Measurements from ENCODE around the gene CCDC197.

Gene CCDC197

DNA sequence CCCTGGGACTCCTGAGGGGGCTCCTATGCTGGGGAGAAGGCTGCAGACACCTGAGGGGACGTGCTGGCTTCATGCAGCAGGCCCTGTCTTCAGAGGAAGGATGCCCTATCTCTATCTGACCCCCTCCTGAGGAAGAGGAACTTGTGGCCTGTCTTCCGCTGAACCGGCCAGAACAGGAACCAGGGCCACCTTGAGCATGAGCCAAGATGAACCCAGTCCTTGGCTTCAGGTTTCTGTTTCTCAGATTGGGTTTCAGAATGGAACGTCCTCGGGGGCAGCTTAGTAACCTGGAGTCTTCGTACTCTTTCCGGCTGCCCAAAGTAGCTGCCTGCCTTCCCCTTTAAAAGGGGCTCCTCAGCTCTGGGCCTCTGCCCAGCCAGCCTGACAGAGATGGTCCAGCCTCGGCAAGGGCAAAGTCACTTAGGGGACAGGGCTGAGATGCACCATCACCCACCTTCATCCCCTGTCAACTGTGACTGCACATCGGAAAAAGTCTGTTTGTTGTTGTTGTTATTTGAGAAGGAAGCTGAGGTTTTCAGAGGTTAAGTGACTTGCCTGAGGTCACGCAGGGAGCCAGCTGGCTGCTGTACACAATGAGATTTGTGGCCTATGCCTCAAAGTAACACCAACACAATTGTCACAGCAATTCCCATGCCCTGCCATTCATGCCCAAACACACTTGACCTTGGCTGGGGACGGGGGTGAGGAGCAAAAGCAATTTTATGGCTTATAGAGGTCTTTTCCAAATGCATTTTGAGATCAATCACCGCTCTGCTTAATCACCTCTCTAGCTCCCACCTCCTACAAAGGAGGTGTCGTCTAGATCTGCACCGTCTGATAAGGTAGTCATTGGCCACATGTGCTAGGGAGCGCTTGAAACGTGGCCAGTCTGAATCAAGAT is 34.1 kb upstream of the CCDC197 start:
- DNase-seq, result no peak

DNA sequence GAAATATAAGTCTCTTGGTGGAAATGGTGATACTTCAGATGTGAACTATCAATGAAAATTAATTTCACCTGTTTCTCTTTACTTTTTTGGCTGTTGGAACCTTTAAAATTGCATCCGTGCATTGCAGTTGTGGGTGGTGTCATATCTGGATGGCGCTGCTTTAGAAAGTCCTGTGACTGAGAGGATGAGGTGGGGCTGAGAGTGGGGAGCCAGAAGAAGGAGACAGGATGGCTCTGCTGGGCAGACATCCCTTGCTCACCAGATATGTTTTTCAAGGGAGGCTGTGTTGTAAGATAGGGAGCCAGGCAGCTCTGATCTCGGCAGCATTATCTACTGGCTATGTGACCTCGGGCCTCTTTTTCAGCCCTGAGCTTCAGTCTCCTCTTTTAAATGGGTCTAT is 33.4 kb upstream of the CCDC197 start:
- DNase-seq, result no peak

DNA sequence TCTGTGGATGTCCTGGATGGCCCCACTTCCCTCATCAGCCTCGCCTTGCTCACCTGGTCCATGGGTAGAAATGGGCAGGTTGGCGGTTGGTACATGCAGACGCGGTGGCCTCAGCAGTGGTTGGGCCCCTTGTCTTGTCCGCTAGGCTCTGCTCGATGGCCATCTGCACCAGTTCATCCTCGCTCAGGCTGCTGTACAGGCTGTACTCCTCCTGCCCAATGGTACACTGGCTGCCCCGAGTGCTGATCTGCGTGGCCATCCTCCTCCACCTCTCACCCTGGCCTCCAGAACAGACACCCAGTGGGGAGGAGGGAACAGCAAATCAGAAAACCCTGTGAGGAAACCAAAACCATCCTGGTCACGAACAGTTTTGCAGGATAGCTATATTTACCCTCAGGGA is 32.8 kb upstream of the CCDC197 start:
- DNase-seq, result no peak

DNA sequence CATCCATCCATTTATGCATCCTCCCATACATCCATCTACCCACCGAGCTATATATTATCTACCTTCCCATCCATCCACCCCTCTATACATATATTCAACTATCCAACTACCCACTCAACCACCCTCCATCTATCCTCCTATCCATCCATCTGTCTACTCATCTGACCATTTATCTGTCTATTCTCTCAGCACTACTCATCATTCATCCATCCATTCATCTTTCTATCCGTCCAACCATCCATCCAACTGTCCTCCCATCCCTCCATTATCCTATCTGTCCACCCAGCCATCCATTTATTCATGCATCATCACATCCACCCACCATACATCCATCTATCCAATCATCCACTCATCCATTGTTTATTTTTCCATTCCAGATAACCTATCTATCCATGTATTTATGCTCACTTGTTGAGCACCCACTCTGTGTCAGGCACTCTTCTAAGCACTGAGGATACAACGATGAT is 32.2 kb upstream of the CCDC197 start:
- no peak for DNase-seq

DNA sequence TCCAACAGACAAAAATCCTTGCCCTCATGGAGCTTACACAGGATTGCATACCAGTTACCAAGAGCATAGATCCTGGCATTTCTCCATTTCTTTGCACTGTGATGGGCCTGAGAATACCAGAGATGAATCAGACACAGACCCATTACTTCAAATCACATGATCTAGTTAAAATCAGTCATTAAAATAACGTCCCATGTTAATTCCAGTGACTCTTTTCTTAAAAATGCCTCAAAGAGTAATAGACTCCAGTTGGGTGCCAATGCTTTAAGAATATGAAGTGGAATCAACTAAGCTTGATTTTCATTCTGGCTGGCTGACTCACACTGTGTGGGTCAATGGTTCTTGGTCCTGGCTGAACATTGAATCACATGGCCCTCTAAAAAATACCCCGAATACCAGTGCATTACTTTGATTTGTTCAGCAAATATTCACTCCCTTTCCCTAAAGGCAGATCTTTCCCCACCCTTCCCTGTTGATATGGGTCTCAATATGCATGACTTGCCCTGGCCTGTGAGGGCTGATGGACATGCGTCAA is 31.7 kb upstream of the CCDC197 start:
- DNase-seq, result no peak

DNA sequence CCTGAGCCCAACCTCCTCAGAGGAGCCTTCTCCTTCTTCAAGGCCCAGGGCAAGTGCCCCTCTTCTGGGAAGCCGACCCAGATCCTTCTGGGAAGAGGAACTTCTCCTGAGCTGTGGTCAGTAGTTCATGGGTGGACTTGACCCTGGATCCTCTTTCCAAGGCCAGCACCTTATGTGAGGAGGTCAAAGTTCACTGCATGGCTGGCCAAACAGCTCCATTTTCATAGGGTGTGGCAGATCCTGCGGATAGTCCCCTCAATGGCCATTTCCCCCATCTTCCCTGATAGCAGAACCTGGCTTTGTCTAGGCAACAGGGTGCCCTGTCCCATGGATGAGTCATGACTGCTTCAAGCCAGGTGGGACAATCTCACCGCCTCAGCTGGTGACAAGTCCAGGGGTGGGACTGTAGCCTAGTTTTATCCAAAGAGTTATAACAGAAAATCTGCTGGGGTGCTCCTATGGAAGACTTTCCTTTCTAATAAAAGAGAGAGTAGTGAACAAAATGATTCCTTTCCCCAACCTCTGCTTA is 31.1 kb upstream of the CCDC197 start:
- no peak for DNase-seq

DNA sequence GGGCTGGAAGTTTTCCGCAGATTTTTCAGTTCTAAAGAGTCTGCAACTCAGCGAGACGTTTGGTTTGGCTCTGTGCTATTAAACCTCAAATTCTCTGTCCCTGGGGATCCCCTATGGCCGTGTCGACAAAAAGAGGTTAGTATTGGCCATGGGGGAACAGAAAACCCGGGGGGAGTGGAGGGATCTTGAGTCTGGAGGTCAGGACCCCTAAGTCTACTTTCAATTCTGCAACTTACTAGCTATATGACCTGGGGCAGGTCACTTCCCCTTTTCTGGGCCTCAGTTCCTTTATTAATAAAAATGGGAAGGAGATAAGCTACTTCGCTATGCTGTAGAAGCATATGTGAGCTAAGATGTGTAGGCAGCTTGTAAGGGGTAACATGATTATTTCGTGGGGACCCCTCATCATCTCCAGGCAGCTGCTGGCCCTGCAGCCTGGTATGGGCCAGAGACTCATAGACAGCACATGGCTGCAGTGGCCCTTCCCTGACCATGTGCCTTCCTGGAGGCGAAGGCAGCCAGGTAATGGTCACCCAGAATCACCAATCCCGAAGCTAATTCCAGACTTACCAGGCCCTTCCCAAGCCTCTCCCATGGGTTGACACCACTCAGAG is 29.4 kb upstream of the CCDC197 start:
- no peak for DNase-seq

DNA sequence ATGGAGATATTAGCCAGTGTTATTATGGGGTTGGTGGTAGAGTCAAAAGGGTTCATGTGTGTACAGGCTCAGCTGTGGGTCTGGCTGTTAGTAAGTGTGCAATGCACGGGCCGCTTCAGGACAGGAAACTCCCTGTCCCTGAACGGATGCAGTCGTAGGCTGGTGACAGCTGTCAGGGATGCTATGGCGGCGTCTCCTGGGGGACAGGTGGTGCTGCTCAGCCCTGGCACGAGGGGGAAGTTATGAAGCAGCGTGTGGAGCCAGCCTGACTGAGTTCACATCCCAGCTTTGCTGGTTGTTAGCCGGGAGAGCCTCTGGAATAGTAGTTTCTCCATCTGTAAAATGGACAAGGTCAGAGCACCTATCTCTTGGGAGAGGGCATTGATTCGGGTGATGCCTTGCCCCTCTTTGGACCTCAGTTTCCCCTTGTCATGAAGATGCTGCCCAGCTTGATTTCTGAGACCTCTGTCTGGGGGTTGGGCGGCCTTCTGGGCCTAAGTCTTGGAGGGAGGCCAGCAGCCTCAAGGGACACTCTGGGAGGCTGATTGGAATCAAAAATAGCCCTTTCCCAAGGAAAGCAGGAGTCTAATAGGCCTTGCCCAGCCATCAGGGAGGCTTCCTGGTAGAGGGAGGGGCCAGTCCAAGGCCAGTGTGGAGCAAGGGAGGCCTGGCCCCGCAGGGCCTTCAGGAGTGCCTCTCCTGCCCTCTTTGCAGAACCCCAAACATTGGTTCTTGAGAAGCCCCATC is 27.8 kb upstream of the CCDC197 start:
- peak; percentile 90 for DNase-seq

DNA sequence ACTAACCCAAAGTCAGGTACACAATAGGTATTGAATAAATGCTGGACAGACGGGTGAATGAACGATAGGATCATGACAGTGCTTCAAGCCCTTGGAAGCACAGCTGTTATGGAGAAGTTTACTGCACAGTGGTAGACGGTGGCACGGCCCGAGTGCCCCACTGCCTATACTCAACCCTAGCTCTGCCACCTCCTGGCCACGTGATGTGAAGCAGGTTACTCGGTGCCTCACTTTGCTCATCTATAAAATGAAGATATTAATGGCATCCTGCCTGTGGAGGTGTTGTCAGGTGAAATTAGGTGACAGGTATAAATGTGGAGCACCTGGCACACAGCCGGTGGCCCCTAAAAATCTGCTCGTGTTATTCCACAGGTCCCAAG is 26.5 kb upstream of the CCDC197 start:
- peak; percentile 81 for DNase-seq

DNA sequence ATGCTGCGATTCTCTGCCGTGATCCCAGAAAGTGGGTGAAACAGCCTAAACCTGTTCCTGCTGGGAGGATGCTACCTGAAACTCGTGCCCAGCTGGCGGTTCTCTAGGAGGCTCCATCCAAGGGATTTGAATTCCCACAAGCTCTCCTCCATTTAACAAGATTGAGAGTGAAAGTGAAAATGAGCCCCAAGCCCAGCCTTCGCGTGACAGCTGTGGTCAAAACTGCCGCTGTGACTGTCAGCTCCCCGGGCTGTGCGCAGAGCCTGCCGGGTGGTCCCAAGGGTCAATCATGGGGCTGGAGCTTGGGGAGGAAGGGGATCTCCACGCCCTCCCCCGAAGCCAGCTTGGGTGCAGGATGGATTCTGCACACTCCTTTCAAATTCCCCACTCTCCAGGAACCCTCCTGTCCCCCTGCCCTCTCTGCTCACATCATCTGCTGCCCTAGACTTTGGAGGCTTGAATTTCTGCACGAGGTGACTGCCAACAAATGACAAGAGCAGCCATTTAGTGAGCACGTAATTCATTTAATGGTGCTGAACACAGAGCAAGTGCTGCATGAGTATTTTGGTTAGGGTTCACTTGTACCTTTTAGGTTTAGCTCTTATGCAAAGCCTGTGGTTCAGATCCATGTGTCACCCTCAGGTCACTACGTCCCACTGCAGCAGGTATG is 26.0 kb upstream of the CCDC197 start:
- peak; percentile 42 for DNase-seq

DNA sequence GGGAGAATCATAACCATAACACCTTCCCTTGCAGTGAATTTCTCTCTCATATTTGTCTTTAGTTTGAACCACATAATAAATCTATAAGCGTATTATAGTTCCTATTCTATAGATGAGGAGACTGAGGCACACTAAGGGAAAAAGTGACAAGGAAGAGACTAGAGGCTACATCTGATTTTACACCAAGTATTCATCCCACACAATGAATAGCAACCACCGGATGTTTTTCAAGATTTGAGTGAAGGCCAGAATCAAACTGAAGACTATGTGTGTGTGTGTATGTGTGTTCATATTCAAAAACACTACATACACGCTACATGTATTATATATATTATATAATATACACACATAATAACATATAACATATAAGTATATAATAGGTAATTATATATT is 25.5 kb upstream of the CCDC197 start:
- DNase-seq, result no peak

DNA sequence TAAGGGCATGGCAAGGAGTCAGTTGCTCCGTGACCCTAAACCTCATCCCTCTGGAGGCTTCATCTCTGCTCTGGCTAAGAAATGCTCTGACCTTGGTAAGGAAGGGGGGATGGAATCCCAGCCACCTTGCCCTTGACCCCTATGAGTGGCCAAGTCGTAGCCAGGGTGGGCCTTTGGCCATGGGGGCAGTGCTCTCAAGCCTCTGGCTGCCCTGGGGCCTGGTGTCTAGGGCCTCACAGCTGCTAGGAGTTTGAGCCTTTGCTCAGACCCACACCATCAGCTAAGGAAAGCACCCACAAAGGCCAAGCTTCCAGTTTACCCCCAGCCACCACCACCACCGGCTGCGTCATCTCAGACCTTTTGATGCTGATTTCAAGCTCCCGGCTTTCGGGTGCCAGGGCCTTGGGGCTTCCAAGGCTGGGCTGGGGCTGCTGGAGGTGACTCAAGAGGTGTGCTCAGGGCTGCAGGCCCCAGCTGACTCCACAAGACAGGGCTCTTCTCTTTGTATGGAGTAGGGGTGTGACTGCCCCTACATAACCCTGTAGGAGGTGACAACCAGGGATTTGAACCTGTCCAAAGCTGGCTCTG is 24.4 kb upstream of the CCDC197 start:
- DNase-seq, result no peak

DNA sequence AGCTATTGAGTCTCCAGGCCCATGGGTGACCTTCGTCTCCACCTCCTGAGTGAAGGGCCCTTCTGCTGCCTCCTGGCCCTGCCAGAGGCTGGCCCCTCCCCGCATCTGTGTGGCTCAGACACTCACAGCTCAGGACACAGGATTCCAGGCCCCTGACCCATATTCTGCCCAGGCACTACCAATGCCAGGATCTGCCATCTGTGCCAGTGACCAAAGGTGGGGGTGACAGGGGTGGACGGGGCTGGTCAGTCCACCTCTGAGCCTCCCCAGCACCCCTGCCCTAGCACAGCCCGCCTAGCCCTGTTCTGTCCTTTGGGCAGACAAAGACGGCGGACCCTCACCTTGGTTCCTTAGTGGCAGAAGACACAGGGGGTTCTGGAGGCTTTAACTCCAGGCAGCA is 23.5 kb upstream of the CCDC197 start:
- no peak for DNase-seq

DNA sequence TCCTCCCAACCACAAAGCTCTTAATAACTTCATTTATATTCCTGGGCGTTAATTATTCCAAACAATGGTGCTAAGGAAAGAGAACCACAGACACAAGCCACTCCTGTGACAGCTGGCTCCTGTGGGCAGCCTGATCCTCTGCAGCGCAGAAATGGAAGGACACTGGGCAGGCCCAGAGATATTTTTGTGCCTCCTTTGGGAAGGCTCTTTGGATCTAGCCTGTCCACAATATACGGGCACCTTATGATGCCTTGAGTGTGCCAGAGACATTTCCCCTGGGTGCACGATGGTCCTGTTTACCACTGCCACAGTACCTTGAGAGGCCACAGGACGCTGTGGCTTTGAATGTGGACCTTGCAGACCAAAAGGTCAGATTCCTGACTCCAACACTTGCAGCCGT is 22.8 kb upstream of the CCDC197 start:
- no peak for DNase-seq

DNA sequence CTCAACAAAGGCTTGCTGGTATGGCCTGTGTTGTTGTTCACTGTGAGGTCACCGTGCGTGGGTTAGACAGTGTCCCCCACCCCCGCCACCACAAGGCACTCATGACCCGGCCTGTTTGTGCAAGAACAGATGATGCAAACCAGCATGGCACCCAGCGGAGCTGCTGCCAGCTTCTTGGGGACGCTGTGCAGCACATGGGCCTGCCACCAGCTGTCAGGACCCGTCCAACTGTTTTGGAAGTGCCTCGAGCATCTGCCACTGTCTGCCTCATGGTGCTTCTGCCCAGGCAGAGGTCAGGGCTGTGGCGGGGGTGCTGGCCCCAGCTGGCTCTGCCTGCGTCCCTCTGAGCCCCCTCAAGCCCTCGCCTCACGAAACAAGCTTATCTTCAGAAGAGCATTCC is 22.3 kb upstream of the CCDC197 start:
- DNase-seq, result peak; percentile 95

DNA sequence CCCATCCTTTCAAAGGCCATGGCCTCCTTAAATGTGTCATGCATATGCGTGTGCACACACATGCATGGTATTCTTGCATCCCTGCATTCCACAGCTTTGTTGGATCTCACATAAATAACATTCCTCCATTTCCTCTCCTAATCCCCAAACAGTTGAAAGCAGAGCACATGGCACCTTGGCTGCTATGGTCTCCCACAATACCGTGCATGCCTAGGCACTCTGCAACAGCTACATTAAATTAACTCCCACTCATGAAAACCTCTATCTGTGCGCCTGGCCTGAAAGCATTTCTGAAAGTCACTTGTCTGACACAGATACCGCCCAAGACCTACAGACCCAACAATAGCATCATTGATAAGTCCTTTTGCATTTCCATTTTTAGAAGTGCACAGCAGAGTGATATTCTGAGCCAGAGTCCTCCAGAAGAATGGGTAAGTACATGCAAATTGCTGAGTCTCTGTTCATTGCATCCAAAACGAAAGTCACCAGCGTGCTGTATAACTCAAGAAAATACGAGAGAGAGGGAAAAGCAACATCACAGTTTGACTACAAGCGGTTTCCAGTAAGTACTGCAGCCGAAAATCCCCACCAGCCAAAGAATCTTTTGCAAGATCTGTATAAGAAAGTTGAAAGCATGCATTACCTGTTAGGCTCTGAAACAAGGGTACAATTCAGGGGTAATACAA is 21.2 kb upstream of the CCDC197 start:
- no peak for DNase-seq

DNA sequence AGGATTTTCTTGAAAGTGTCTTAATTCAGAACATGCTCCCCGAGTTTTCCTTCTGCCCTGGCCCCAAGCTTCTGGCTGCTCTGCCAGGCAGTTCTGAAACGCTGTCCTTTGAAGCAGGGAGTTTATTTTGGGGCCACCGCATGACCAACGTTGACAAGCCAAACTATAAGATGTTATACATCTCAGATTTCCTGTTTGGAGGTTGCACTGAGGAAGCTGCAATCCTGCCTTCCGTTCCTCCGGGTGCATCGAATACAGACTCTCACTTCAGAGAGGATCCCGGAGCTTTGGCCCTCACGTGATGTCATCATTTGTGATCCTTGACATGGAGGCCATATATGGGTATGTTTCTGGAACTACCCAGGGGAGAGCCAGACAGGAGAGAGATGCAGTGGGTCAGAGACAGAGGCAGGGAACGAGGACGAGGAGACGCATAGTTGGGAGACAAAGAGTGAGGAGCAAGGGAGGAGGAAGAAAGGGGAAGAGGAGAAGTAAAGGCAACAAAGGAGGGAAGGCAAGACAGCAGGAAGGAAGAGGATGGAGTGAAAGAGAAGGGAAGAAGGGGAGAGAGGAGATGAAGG is 20.5 kb upstream of the CCDC197 start, which contains the start of gene ASB2:
ASB2 (minus strand) TSS at position 94 of the 581 bp plus-strand sequence. CDS start 12,031 bp downstream, outside the sequence.
- no peak for DNase-seq

DNA sequence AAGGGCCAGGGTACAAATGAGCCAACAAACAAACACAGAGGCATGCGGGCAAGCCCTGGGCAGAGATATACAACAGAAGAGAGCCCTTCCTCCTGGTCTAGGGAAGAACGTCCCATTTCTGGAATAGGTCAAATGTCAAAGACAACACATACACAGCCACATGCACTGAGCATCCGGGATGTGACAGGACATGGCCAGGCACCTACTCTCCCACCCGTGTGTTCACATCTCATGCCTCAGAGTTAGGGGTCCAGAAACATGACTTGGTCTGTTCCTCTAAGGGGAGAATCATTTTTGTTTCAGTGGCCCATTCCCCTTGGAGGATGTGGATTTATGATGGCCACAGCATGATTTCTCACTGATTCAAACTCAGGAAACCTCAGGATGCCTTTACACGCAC is 19.9 kb upstream of the CCDC197 start:
- no peak for DNase-seq

DNA sequence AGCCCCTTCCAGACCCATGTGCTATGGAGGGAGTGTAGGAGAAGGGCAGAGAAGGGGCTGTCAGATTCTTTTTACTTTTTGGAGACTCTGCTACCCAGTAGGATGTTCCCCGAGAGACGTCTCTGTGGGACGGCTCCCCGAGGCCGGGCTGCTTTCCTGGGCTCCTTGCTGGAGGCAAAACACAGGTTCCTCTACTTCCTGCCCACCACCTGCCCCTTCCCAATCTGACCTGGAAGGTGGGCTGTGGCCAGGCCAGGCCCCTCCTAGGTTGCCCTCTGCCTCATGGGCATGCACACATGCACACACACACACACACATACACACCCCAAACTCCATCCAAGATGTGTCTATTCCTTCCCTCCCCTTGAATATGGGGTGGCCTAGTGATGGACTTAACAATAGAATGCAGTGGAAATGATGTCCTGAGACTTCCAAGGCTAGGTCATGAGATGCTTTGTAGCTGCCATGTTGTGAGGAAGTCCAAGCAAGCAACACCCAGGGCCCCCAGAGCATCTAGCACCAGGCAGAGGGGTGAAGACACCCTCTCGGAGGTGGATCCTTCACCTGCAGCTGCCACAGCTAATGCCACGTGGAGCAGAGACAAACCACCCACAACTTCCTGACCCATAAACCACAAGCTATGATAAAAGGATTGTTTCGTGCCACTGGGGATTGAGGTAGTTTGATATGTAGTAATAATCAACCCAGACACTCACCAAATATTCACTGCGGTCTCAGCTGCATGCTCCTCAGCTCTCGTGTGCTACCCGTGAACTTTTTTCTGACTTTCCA is 19.1 kb upstream of the CCDC197 start:
- no peak for DNase-seq

DNA sequence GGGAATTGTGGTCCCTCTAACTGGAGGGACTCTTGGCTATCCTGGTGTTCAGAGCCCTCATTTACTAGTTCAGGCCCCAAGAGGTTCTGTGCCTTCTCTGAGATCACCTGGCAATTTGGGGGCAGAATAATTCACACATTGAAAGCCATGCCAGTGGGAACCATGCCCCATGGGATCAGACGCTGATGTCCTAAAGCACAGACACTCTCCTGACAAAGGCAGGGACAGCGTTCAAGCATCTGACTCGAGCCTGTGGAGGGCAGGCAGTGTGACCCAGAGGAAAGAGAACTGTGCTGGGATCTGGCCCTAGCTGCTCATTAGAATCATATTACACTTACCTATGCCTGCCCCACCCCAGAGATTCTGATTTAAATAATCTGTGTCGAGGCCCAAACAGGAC is 18.4 kb upstream of the CCDC197 start:
- DNase-seq, result no peak
